ENCODE results near the gene ZBTB16. TPM values are rescaled to one million over a fixed set of nuclear protein-coding genes. Genes with fewer than 3 reads are reported as not detected.

Gene ZBTB16
- total and polyA plus RNA-seq, 2 of the 13 experiments (the other 11 are each of a cell fraction or from before 2014, with no cell fraction given): not detected

GRCh38 chr11:114061048-114061680 lies 1.7 kb downstream of the ZBTB16 start (continued):
- TF ChIP-seq, protein P1, sequence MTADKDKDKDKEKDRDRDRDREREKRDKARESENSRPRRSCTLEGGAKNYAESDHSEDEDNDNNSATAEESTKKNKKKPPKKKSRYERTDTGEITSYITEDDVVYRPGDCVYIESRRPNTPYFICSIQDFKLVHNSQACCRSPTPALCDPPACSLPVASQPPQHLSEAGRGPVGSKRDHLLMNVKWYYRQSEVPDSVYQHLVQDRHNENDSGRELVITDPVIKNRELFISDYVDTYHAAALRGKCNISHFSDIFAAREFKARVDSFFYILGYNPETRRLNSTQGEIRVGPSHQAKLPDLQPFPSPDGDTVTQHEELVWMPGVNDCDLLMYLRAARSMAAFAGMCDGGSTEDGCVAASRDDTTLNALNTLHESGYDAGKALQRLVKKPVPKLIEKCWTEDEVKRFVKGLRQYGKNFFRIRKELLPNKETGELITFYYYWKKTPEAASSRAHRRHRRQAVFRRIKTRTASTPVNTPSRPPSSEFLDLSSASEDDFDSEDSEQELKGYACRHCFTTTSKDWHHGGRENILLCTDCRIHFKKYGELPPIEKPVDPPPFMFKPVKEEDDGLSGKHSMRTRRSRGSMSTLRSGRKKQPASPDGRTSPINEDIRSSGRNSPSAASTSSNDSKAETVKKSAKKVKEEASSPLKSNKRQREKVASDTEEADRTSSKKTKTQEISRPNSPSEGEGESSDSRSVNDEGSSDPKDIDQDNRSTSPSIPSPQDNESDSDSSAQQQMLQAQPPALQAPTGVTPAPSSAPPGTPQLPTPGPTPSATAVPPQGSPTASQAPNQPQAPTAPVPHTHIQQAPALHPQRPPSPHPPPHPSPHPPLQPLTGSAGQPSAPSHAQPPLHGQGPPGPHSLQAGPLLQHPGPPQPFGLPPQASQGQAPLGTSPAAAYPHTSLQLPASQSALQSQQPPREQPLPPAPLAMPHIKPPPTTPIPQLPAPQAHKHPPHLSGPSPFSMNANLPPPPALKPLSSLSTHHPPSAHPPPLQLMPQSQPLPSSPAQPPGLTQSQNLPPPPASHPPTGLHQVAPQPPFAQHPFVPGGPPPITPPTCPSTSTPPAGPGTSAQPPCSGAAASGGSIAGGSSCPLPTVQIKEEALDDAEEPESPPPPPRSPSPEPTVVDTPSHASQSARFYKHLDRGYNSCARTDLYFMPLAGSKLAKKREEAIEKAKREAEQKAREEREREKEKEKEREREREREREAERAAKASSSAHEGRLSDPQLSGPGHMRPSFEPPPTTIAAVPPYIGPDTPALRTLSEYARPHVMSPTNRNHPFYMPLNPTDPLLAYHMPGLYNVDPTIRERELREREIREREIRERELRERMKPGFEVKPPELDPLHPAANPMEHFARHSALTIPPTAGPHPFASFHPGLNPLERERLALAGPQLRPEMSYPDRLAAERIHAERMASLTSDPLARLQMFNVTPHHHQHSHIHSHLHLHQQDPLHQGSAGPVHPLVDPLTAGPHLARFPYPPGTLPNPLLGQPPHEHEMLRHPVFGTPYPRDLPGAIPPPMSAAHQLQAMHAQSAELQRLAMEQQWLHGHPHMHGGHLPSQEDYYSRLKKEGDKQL (CRISPR knock-in tag; IDR thresholded peaks at IDR 0.05; ENCODE audit: low read depth): no peak

DNA sequence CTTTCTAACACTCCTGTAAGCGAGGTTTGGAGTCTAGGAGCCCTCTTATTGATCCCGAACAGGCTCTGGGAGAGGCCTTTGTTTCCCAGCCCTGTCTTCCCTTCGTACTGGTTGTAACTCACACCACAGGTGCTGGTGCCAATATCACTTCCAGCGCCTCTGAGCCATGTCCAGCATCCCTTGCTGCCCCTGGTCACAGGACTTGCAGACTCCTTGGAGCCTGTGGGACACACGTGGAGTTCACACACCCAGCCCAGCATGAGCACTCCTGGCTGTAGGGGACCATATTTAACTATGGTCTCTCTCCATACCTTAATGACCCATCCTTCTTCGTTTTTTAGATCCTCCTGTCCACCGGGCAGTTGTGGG lies 2.2 kb downstream of the ZBTB16 start:
- Histone ChIP-seq H4K20me1 (ENCODE audit: insufficient read depth, low read length) (0 out of 2 replicates have a peak, but pooled peaks cover 4% of the 10 kb centered on the region), H3K36me3 (replicated peaks in 1 of 2; ENCODE audit: control insufficient read depth in 1 of 2, insufficient read depth in 2 of 2, low read length in 2 of 2) (no peaks in the 10 kb centered on the region), H3K4me1 (ENCODE audit: insufficient read depth, low read length) (no peaks in the 10 kb centered on the region), H3K9me3 (ENCODE audit: low read length) (no peaks in the 10 kb centered on the region), H3K4me2 (ENCODE audit: low read depth, low read length) (no peak overlapping the region), H3K4me3 (replicated peaks in 1 of 3; ENCODE audit: insufficient read depth in 1 of 3, low read depth in 2 of 3, low read length in 3 of 3) (no peak overlapping the region), H3K79me2 (ENCODE audit: insufficient read depth, low read length) (no peaks in the 10 kb centered on the region), H3K9ac (ENCODE audit: insufficient read depth, low read depth, low read length) (no peak overlapping the region), H2AFZ (ENCODE audit: low read length) (no peak overlapping the region), H3K27me3 (ENCODE audit: control insufficient read depth in 1 of 2, insufficient read depth in 2 of 2, low read length in 2 of 2) (peaks cover 12 to 89% of the 10 kb centered on the region in 2 experiments), H3K27ac (ENCODE audit: extremely low read length, insufficient read depth, low read length) (no peak overlapping the region)
- ChIA-PET CTCF (ENCODE audit: low intra/inter-chr PET ratio, low total read pairs) (no interaction called here), POLR2A (no interaction called here)
- no peak for DNase-seq (ENCODE audit: low spot score)
- no peak for ATAC-seq
- no peak for TF ChIP-seq ZNF841 (CRISPR knock-in tag; IDR thresholded peaks at IDR 0.05; ENCODE audit: borderline replicate concordance)
- TF ChIP-seq ZNF331 (CRISPR knock-in tag; IDR thresholded peaks at IDR 0.05): no peak
- no peak for TF ChIP-seq ZNF30 (CRISPR knock-in tag; IDR thresholded peaks at IDR 0.05)
- TF ChIP-seq ATRX (CRISPR knock-in tag; IDR thresholded peaks at IDR 0.05; ENCODE audit: borderline replicate concordance): no peak
- no peak for TF ChIP-seq MXI1 (IDR thresholded peaks at IDR 0.05; ENCODE audit: borderline replicate concordance, low read depth, low read length)
- FAIRE-seq: no peak
- 20% methylated on average over 6 of the region's 7 CpGs for WGBS (ENCODE audit: low lambda C conversion rate)
- intact Hi-C loops (cut with micrococcal nuclease; ENCODE audit: unreplicated experiment): no loop called here
- in situ Hi-C loops (cut with HindIII; ENCODE audit: extremely low pct_ligation_motif_present, low pct_unique_long_range_greater_than_20kb): no loop called here
- no TSS peak for BruUV-seq (replicated peaks)

Data from HepG2 (cell line).